Stimulated activated naive CD8-positive, alpha-beta T cell treated with anti-CD3 and anti-CD28 coated beads, Interleukin-15, Interleukin-2, amounts not matched to agents 100 U/mL and 50 U/mL, for 24 hours (primary cell): Measurements from ENCODE around the gene KCNT2.

ENCODE experiments used
- ATAC-seq: fragments of 150-1000 bp; cut with Tn5 transposase; one replicate; pipeline ENCODE4 v1.10.0; 2021
- DNase-seq: peaks from one replicate; pipeline ENCODE4 v3.0.0; 2021

KCNT2 gene

GRCh38 chr1:196399713-196400112, 208.5 kb downstream of the KCNT2 start:
- ATAC-seq: no peak

GRCh38 chr1:196393742-196394141, 214.5 kb downstream of the KCNT2 start:
- ATAC-seq (no peak), DNase-seq (no peak)

More at GRCh38 chr1:196399713-196400112, 208.5 kb downstream of the KCNT2 start:
- DNase-seq: no peak

- ATAC-seq: no peak
- no peak for DNase-seq
Observed at GRCh38 chr1:196393282-196393681, 215.0 kb downstream of the KCNT2 start.

GRCh38 chr1:196387766-196388165, 220.5 kb downstream of the KCNT2 start:
- ATAC-seq: no peak
- DNase-seq: no peak

GRCh38 chr1:196385109-196385508, 223.1 kb downstream of the KCNT2 start:
- ATAC-seq (no peak), DNase-seq (no peak)

- ATAC-seq: no peak
- no peak for DNase-seq
Observed at GRCh38 chr1:196382383-196382782, 225.9 kb downstream of the KCNT2 start.

- ATAC-seq (no peak), DNase-seq (no peak)
Observed at GRCh38 chr1:196381544-196381943, 226.7 kb downstream of the KCNT2 start.

- DNase-seq: no peak
- ATAC-seq: no peak
Observed at GRCh38 chr1:196380316-196380715, 227.9 kb downstream of the KCNT2 start.

GRCh38 chr1:196377811-196378210, 230.4 kb downstream of the KCNT2 start:
- ATAC-seq: no peak
- DNase-seq: no peak

- DNase-seq (no peak), ATAC-seq (no peak)
Observed at GRCh38 chr1:196376630-196377328, 231.5 kb downstream of the KCNT2 start.

- ATAC-seq: no peak
- no peak for DNase-seq
Observed at GRCh38 chr1:196373798-196374197, 234.4 kb downstream of the KCNT2 start.

GRCh38 chr1:196372896-196373536, 235.2 kb downstream of the KCNT2 start:
- ATAC-seq: no peak
- no peak for DNase-seq

- ATAC-seq (no peak), DNase-seq (no peak)
Observed at GRCh38 chr1:196367838-196368237, 240.4 kb downstream of the KCNT2 start.

GRCh38 chr1:196366817-196367495, 241.3 kb downstream of the KCNT2 start:
- ATAC-seq (no peak), DNase-seq (no peak)

- peak; percentile 19 for ATAC-seq
Observed at GRCh38 chr1:196361112-196361714, 247.0 kb downstream of the KCNT2 start.

GRCh38 chr1:196357913-196358312, 250.3 kb downstream of the KCNT2 start:
- ATAC-seq (no peak), DNase-seq (no peak)

More at GRCh38 chr1:196361112-196361714, 247.0 kb downstream of the KCNT2 start:
- DNase-seq: no peak

GRCh38 chr1:196355206-196355786, 252.9 kb downstream of the KCNT2 start:
- DNase-seq: no peak

GRCh38 chr1:196344453-196344852, 263.8 kb downstream of the KCNT2 start:
- ATAC-seq (no peak), DNase-seq (no peak)

More at GRCh38 chr1:196355206-196355786, 252.9 kb downstream of the KCNT2 start:
- ATAC-seq: no peak

GRCh38 chr1:196324345-196324744, 283.9 kb downstream of the KCNT2 start:
- ATAC-seq (no peak), DNase-seq (no peak)

GRCh38 chr1:196323869-196324268, 284.4 kb downstream of the KCNT2 start:
- no peak for ATAC-seq

GRCh38 chr1:196319301-196319700, 288.9 kb downstream of the KCNT2 start:
- ATAC-seq (no peak), DNase-seq (no peak)

More at GRCh38 chr1:196323869-196324268, 284.4 kb downstream of the KCNT2 start:
- DNase-seq: no peak
